Measurements from ENCODE around the gene ERICH6.
A peak's percentile ranks its signal among the peaks of the same experiment; 100 is the strongest.

The ERICH6 gene

GRCh38 chr3:150703756-150704344, at the start of gene ERICH6:
TSS of gene ERICH6 (minus strand) at chr3:150703920. CDS start at chr3:150703898, 22 bp downstream.
- peak within 1 kb of the TSS; percentile 26 for H3K27ac ChIP-seq (ENCODE audit: poor library complexity, severe bottlenecking)

GRCh38 chr3:150751781-150752263, 48.1 kb upstream of the ERICH6 start:
- no peaks in the 10 kb centered on the region for H3K27me3 ChIP-seq (ENCODE audit: insufficient read depth, poor library complexity, severe bottlenecking)
- H3K4me3 ChIP-seq (ENCODE audit: severe bottlenecking): no peak overlapping the region
- ATAC-seq (ENCODE audit: low read depth) (peak; percentile 23; the same call in 1 of the 3 replicates), DNase-seq (ENCODE audit: low spot score) (no peak)
- peaks cover 8% of the 10 kb centered on the region for H3K4me1 ChIP-seq (ENCODE audit: insufficient read depth, poor library complexity, severe bottlenecking)
- peaks cover 66% of the 10 kb centered on the region for H3K36me3 ChIP-seq (ENCODE audit: low read depth)
- no peak overlapping the region for H3K27ac ChIP-seq (ENCODE audit: poor library complexity, severe bottlenecking)
- H3K9me3 ChIP-seq (ENCODE audit: severe bottlenecking): no peaks in the 10 kb centered on the region
- no peak for TF ChIP-seq CTCF (IDR thresholded peaks at IDR 0.05; ENCODE audit: poor library complexity, severe bottlenecking)

More at GRCh38 chr3:150703756-150704344, at the start of gene ERICH6:
- Histone ChIP-seq H3K4me1 (ENCODE audit: insufficient read depth, poor library complexity, severe bottlenecking) (peaks cover 2% of the 10 kb centered on the region), H3K27me3 (ENCODE audit: insufficient read depth, poor library complexity, severe bottlenecking) (no peaks in the 10 kb centered on the region), H3K4me3 (ENCODE audit: severe bottlenecking) (peak within 1 kb of the TSS; percentile 47), H3K36me3 (ENCODE audit: low read depth) (no peaks in the 10 kb centered on the region), H3K9me3 (ENCODE audit: severe bottlenecking) (peaks cover 3% of the 10 kb centered on the region)
- no peak for TF ChIP-seq CTCF (IDR thresholded peaks at IDR 0.05; ENCODE audit: poor library complexity, severe bottlenecking)
- DNase-seq (ENCODE audit: low spot score) (peak; percentile 89), ATAC-seq (ENCODE audit: low read depth) (peak; percentile 99)

- Histone ChIP-seq H3K9me3 (ENCODE audit: severe bottlenecking) (no peaks in the 10 kb centered on the region), H3K36me3 (ENCODE audit: low read depth) (peaks cover 42% of the 10 kb centered on the region), H3K4me3 (ENCODE audit: severe bottlenecking) (no peak overlapping the region), H3K27ac (ENCODE audit: poor library complexity, severe bottlenecking) (no peak overlapping the region), H3K27me3 (ENCODE audit: insufficient read depth, poor library complexity, severe bottlenecking) (no peaks in the 10 kb centered on the region), H3K4me1 (ENCODE audit: insufficient read depth, poor library complexity, severe bottlenecking) (peaks cover 23% of the 10 kb centered on the region)
- TF ChIP-seq CTCF (IDR thresholded peaks at IDR 0.05; ENCODE audit: poor library complexity, severe bottlenecking): no peak
- ATAC-seq (ENCODE audit: low read depth) (no peak), DNase-seq (ENCODE audit: low spot score) (no peak)
Measured at GRCh38 chr3:150749255-150749654, 45.5 kb upstream of the ERICH6 start.

- H3K27ac ChIP-seq (ENCODE audit: poor library complexity, severe bottlenecking): no peak overlapping the region
- H3K36me3 ChIP-seq (ENCODE audit: low read depth): peaks cover 36% of the 10 kb centered on the region
- H3K9me3 ChIP-seq (ENCODE audit: severe bottlenecking): no peaks in the 10 kb centered on the region
- no peak for DNase-seq (ENCODE audit: low spot score)
- no peak overlapping the region for H3K4me3 ChIP-seq (ENCODE audit: severe bottlenecking)
- peaks cover 29% of the 10 kb centered on the region for H3K4me1 ChIP-seq (ENCODE audit: insufficient read depth, poor library complexity, severe bottlenecking)
- no peak for ATAC-seq (ENCODE audit: low read depth)
- TF ChIP-seq CTCF (IDR thresholded peaks at IDR 0.05; ENCODE audit: poor library complexity, severe bottlenecking): no peak
- H3K27me3 ChIP-seq (ENCODE audit: insufficient read depth, poor library complexity, severe bottlenecking): no peaks in the 10 kb centered on the region
Measured at GRCh38 chr3:150748684-150749047, 44.9 kb upstream of the ERICH6 start.

All from RWPE2 (cell line).